Measurements from ENCODE around the gene ABHD17A. TPM values are rescaled to one million over a fixed set of nuclear protein-coding genes. Genes with fewer than 3 reads are reported as not detected.

Gene ABHD17A
- total RNA-seq, 1 donor from 2014 or later, result 48.4 TPM

- no peak for TF ChIP-seq CTCF (IDR thresholded peaks at IDR 0.05; ENCODE audit: insufficient read depth, low read length, severe bottlenecking)
- FAIRE-seq (peak; percentile 7), DNase-seq (ENCODE audit: low read depth) (no peak)
- H3K27me3 ChIP-seq (ENCODE audit: control insufficient read depth, insufficient read depth, low read length), result no peaks in the 10 kb centered on the region
- H3K36me3 ChIP-seq (ENCODE audit: control insufficient read depth, insufficient read depth, low read length), result no peaks in the 10 kb centered on the region
- H3K4me3 ChIP-seq (ENCODE audit: low read depth, low read length), result peak overlapping the region; percentile 80
These were observed 19.9 kb downstream of the ABHD17A start for GRCh38 chr19:1865172-1866010.

- TF ChIP-seq CTCF (IDR thresholded peaks at IDR 0.05; ENCODE audit: insufficient read depth, low read length, severe bottlenecking), result peak; percentile 91
- no peaks in the 10 kb centered on the region for H3K27me3 ChIP-seq (ENCODE audit: control insufficient read depth, insufficient read depth, low read length)
- FAIRE-seq (no peak), DNase-seq (ENCODE audit: low read depth) (no peak)
- no peaks in the 10 kb centered on the region for H3K36me3 ChIP-seq (ENCODE audit: control insufficient read depth, insufficient read depth, low read length)
- peak overlapping the region; percentile 80 for H3K4me3 ChIP-seq (ENCODE audit: low read depth, low read length)
These were observed 20.7 kb downstream of the ABHD17A start for GRCh38 chr19:1864480-1865171.

GRCh38 chr19:1863638-1864479, 21.4 kb downstream of the ABHD17A start:
- TF ChIP-seq CTCF (IDR thresholded peaks at IDR 0.05; ENCODE audit: insufficient read depth, low read length, severe bottlenecking), result no peak
- peak overlapping the region; percentile 80 for H3K4me3 ChIP-seq (ENCODE audit: low read depth, low read length)
- H3K36me3 ChIP-seq (ENCODE audit: control insufficient read depth, insufficient read depth, low read length), result no peaks in the 10 kb centered on the region
- FAIRE-seq (no peak), DNase-seq (ENCODE audit: low read depth) (peak; percentile 69)
- no peaks in the 10 kb centered on the region for H3K27me3 ChIP-seq (ENCODE audit: control insufficient read depth, insufficient read depth, low read length)

- H3K4me3 ChIP-seq (ENCODE audit: low read depth, low read length), result peak within 1 kb of the TSS; percentile 88
- H3K36me3 ChIP-seq (ENCODE audit: control insufficient read depth, insufficient read depth, low read length), result no peaks in the 10 kb centered on the region
- DNase-seq (ENCODE audit: low read depth) (no peak), FAIRE-seq (no peak)
- TF ChIP-seq CTCF (IDR thresholded peaks at IDR 0.05; ENCODE audit: insufficient read depth, low read length, severe bottlenecking), result no peak
- H3K27me3 ChIP-seq (ENCODE audit: control insufficient read depth, insufficient read depth, low read length), result no peaks in the 10 kb centered on the region
These were observed 22.0 kb downstream of the ABHD17A start, which contains the start of gene KLF16 for GRCh38 chr19:1863328-1863637. Gene KLF16, minus strand, starts transcription at chr19:1863579. Its CDS starts 82 bp downstream, at chr19:1863497.

GRCh38 chr19:1862424-1863327, 22.6 kb downstream of the ABHD17A start:
- TF ChIP-seq CTCF (IDR thresholded peaks at IDR 0.05; ENCODE audit: insufficient read depth, low read length, severe bottlenecking), result no peak
- DNase-seq (ENCODE audit: low read depth) (no peak), FAIRE-seq (no peak)

More at GRCh38 chr19:1862424-1863327, 22.6 kb downstream of the ABHD17A start:
- Histone ChIP-seq H3K36me3 (ENCODE audit: control insufficient read depth, insufficient read depth, low read length) (no peaks in the 10 kb centered on the region), H3K4me3 (ENCODE audit: low read depth, low read length) (peak overlapping the region; percentile 88), H3K27me3 (ENCODE audit: control insufficient read depth, insufficient read depth, low read length) (no peaks in the 10 kb centered on the region)
